Stimulated activated CD4-positive, alpha-beta T cell treated with anti-CD3 and anti-CD28 coated beads, Interleukin-1b, Interleukin-23, amount 100 ng/mL, for 1 hour (primary cell): ENCODE measurements around the gene CELF2.

Source experiments
- DNase-seq, 2 donors: peaks; one replicate each; pipeline ENCODE4 v3.0.0-alpha.2; 2020; ENCODE audit warnings: low read depth in 2 of 2

CELF2 gene

GRCh38 chr10:11154849-11155498 is 137.3 kb downstream of the CELF2 start:
- DNase-seq, result no peak

- no peak for DNase-seq
Measured at GRCh38 chr10:11156480-11156879, 138.8 kb downstream of the CELF2 start.

DNA sequence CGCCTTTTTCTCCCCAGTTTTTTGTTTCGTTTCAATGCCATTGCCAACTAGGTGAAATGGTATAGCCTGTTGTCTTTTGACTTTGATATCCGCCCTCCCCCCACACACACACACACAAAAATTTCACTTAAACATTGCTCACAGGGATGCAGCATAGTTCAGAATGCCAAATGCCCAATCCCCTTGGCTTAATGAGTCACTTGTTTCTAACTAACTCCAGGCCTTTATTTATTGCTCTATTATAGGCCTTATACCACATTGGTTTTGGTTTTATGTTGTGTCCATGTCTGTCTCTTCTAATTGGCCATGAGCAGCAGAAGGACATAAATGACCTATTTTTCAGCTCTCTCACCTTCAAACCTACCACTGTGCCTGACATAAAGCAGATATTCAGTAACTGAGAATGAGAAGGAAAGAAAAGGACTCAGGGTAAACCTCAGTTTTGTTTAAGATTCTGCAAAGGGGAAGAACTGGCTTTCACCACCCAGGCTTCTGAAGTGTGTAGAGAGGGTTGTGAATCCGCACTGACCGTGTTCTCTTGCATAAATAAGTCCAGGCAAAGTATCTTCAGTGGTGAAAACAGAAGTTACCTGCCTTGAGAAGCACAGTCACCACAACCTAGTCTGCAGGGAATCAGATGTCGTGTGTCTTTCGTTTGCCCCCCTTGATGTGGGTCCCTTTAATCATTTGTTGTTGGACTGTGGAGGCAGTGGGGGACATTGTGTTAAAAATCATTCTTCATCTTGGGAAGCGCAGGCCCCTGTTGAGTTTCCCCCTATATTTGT is 139.8 kb downstream of the CELF2 start:
- no peak for DNase-seq

GRCh38 chr10:11158080-11158479 is 140.4 kb downstream of the CELF2 start:
- DNase-seq, result no peak

- no peak for DNase-seq
Measured at GRCh38 chr10:11159543-11160215, 142.0 kb downstream of the CELF2 start.

DNA sequence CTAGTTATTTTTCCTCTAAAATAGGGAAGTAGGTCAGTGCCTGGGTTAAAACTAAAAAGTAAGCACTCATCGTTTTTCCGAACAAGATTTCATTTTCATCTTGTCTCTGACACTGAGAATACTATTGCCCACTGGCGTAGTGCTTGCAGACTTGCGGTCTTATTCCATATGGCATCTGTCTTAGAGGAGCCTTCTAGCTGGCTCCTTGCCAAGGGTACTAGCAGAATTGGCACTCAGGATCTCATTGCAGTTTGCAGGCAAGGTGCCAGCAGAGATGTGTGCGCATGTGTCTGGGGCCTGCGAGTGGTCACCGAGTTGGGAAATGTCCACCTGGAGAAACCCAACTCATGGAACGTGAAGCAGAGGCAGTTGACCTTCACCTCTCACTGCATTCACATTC is 143.4 kb downstream of the CELF2 start:
- DNase-seq, result no peak

DNA sequence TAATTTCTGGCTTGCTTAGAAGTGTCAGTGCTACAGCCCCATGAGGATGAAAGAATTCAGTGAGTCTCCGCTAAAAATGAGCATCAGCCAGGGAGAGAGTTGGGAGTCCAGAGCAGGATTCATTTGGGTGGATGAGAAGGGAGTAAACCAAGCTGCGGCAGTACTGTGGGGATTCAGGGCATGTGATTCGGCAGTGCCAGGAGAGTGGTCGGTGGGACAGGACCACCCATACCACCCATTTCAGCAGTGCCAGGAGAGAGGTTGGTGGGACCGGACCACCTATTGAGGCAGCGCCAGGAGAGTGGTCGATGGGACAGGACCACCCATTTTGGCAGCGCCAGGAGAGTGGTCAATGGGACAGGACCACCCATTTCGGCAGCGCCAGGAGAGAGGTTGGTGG is 144.2 kb downstream of the CELF2 start:
- DNase-seq, result no peak

DNA sequence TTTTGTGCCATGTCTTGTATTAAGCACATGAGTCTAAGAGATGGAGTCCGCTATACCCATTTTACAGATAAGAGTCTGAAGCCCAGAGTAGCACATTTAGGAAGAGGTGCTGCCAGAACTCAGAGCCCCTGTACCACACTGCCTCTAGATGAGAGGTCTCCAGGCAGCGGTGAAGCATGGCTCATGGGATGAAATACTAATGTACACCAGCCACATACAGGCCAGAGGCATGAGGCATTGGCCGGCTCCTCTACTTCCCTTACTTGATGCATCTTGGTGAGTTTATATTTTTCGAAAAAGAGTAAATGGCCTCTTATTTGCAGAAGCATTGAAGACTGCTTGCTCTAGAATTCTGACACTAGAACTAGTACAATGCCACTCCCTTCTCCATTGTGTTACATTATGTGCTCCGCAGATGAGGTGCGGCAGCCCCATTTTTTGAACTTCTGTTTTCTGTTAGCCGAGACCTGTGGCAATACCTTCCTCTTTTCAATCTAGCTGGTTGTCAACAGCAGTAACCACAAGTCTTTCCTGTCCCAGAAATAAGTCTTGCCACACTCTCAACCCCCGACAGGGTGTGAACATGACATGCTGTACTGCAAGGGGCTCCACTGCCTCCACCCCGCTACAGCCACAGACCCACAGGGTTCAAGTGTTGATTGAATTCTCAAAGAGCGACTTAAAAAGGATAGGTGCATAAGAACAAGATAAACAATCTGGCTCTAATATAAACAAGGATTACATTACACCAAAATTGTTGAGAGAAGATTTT is 145.3 kb downstream of the CELF2 start:
- DNase-seq, result peak in 1 of 2 donors; percentile 49

GRCh38 chr10:11163780-11164550 is 146.3 kb downstream of the CELF2 start:
- no peak for DNase-seq

DNA sequence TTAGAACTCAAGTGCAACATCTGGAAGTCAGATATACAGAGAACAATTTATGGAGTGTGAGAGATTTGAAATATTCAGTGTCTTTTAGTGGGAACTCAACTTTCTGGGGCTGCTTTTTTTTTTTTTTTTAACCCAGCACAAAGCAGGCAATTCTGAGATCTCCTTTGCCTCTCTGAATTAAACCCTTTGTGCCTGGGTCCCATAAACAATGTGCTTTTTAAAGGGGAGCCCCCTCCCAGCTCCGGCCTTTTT is 146.8 kb downstream of the CELF2 start:
- DNase-seq, result no peak

DNA sequence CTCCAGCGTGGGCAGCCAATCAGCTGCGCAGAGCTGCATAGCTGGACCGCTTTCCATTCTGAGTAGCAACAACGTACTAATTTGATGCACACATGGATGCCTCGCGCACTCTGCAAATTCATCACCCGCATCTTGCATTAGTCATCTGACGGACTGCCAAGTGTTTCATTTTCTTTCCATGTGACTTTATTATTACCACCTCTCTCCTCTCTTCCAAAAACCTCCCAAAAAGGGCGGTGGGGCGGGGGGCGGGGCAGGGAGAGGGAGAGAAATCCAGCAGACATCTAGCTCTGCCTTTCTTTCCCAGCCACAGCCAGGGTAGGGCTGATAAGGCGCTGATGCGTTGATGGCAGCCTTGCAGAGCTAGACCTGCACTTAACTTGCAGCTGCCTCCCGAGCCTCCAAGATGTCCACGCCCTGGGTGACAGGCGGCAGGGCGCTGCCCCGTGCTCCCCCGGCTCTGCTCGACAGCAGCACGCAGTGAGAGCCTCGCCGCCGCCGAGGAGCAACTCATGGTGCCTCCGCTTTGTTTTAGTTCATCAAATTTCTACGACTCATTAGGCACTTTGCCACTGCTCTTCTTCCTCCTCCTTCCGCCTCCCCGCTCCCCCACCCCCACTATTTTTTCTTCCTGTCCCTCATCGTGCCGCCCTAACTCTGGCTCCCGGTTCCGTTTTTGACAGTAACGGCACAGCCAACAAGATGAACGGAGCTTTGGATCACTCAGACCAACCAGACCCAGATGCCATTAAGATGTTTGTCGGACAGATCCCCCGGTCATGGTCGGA is 147.3 kb downstream of the CELF2 start:
- no peak for DNase-seq

- peak in 1 of 2 donors; percentile 52 for DNase-seq
Measured at GRCh38 chr10:11165591-11166543, 148.2 kb downstream of the CELF2 start.

GRCh38 chr10:11166550-11166949 is 148.9 kb downstream of the CELF2 start:
- no peak for DNase-seq

- DNase-seq, result no peak
Measured at GRCh38 chr10:11167233-11167966, 149.7 kb downstream of the CELF2 start.

GRCh38 chr10:11168423-11169090 is 150.9 kb downstream of the CELF2 start:
- no peak for DNase-seq

- no peak for DNase-seq
Measured at GRCh38 chr10:11169976-11170375, 152.3 kb downstream of the CELF2 start.

DNA sequence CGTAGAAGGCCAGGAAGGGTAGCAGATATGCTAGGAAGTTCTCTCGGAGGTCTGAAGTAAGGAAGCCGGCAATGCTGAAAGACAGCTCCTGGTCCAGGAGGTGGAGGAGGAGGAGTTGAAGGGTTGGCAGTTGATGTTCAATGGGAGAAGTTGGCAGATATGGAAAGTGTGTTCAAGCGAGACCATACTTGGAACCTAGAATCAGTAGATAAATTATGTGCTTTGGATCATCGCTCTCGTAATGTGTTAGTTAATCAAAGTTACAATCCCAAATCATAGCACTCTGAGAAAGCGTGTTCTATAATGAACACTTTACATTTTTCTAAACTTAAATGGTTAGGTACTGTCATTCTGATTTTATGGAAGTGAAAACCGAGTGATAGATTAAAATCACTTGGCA is 152.9 kb downstream of the CELF2 start:
- no peak for DNase-seq
